Duodenal mucosa (tissue), 2 donors: Measurements from ENCODE around the gene ZFP28.
A peak's percentile ranks its signal among the peaks of the same experiment; 100 is the strongest.

Source experiments
- H3K27ac ChIP-seq: one replicate; pipeline ENCODE4 v1.7.0; 2013; ENCODE audit warnings: low read depth, low read length
- H3K27me3 ChIP-seq, 2 donors: one replicate each; pipeline ENCODE4 v1.7.0; 2013; ENCODE audit warnings: low read length in 2 of 2, control low read depth in 1 of 2; ENCODE audit not compliant: insufficient read depth in 2 of 2, control insufficient read depth in 1 of 2
- H3K36me3 ChIP-seq, 2 donors: one replicate each; pipeline ENCODE4 v1.7.0; 2013; ENCODE audit warnings: low read length in 2 of 2, control low read depth in 1 of 2; ENCODE audit not compliant: insufficient read depth in 2 of 2, control insufficient read depth in 1 of 2
- H3K4me1 ChIP-seq, 2 donors: one replicate each; pipeline ENCODE4 v1.7.0; 2013; ENCODE audit warnings: low read length in 2 of 2, control low read depth in 1 of 2; ENCODE audit not compliant: insufficient read depth in 2 of 2, control insufficient read depth in 1 of 2
- H3K4me3 ChIP-seq, 2 donors: one replicate each; pipeline ENCODE4 v1.7.0; 2013; ENCODE audit warnings: low read length in 2 of 2, low read depth in 1 of 2
- H3K9ac ChIP-seq, 2 donors: one replicate each; pipeline ENCODE4 v1.7.0; 2013; ENCODE audit warnings: low read length in 2 of 2, low read depth in 1 of 2
- H3K9me3 ChIP-seq, 2 donors: one replicate each; pipeline ENCODE4 v1.7.0; 2013; ENCODE audit warnings: low read length in 2 of 2, control low read depth in 1 of 2; ENCODE audit not compliant: control insufficient read depth in 1 of 2

The ZFP28 gene

DNA sequence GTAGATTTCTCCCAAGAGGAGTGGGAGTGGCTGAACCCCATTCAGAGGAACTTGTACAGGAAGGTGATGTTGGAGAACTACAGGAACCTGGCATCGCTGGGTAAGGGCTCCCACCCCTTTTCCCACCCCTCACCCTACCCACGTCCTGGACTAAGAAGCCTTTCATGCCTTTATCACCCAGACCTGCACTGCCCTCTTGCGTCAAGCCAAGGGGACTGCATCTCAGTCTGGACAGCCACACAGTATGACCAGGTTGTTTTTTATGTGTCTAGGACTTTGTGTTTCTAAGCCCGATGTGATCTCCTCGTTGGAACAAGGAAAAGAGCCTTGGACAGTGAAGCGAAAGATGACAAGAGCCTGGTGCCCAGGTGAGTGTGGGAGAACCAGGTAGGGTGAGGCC lies 8.8 kb downstream of the ZFP28 start:
- H3K4me1 ChIP-seq: no peaks in the 10 kb centered on the region
- no peak overlapping the region for H3K9ac ChIP-seq
- H3K9me3 ChIP-seq: peaks cover 72 to 73% of the 10 kb centered on the region in 2 donors
- peaks cover 23 to 36% of the 10 kb centered on the region in 2 donors for H3K36me3 ChIP-seq
- H3K27ac ChIP-seq: no peak overlapping the region
- no peaks in the 10 kb centered on the region for H3K27me3 ChIP-seq
- H3K4me3 ChIP-seq: peak overlapping the region in 1 of 2 donors; percentile 2

DNA sequence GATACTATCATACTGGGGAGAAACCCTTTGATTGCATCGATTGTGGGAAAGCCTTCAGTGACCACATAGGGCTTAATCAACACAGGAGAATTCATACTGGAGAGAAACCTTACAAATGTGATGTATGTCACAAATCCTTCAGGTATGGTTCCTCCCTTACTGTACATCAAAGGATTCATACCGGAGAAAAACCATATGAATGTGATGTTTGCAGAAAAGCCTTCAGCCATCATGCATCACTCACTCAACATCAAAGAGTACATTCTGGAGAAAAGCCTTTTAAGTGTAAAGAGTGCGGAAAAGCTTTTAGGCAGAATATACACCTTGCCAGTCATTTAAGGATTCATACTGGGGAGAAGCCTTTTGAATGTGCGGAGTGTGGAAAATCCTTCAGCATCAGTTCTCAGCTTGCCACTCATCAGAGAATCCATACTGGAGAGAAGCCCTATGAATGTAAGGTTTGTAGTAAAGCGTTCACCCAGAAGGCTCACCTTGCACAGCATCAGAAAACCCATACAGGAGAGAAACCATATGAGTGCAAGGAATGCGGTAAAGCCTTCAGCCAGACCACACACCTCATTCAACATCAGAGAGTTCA lies 15.6 kb downstream of the ZFP28 start:
- Histone ChIP-seq H3K4me3 (peak overlapping the region; percentile 18 to 20), H3K9me3 (peaks cover 76 to 88% of the 10 kb centered on the region in 2 donors), H3K27me3 (no peaks in the 10 kb centered on the region), H3K9ac (no peak overlapping the region), H3K4me1 (no peaks in the 10 kb centered on the region), H3K27ac (no peak overlapping the region), H3K36me3 (peaks cover 26 to 30% of the 10 kb centered on the region in 2 donors)

DNA sequence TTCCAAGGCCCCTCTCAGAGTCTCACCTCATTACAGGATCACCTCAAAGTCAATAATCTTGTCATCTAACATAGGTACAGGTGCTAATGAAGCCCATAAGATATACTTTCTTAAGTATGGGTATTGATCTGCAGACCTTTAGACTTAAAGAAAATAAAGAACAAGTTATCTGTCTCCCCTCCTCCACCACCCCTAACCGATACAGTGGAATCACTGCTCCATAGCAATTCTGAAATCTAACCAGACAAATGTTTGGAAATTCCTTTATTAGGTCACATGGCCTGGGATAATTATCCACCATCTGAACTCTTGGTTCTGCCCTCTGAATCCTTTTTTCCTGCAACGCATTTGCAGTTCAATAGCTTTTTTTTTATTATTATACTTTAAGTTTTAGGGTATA lies 24.0 kb downstream of the ZFP28 start:
- no peaks in the 10 kb centered on the region for H3K36me3 ChIP-seq

GRCh38 chr19:56566904-56567273 lies 28.1 kb downstream of the ZFP28 start:
- peaks cover 23 to 27% of the 10 kb centered on the region in 2 donors for H3K36me3 ChIP-seq
- H3K9me3 ChIP-seq: peaks cover 63 to 84% of the 10 kb centered on the region in 2 donors
- peak overlapping the region; percentile 60 to 64 for H3K9ac ChIP-seq
- no peaks in the 10 kb centered on the region for H3K27me3 ChIP-seq
- peak overlapping the region; percentile 45 for H3K27ac ChIP-seq
- peaks cover 0 to 8% of the 10 kb centered on the region in 2 donors for H3K4me1 ChIP-seq
- peak overlapping the region; percentile 94 to 97 for H3K4me3 ChIP-seq

More for the DNA sequence above, 24.0 kb downstream of the ZFP28 start:
- no peak overlapping the region for H3K27ac ChIP-seq
- H3K4me1 ChIP-seq: peaks cover 0 to 2% of the 10 kb centered on the region in 2 donors
- no peaks in the 10 kb centered on the region for H3K27me3 ChIP-seq
- H3K9ac ChIP-seq: no peak overlapping the region
- no peak overlapping the region for H3K4me3 ChIP-seq
- H3K9me3 ChIP-seq: peaks cover 57 to 82% of the 10 kb centered on the region in 2 donors

GRCh38 chr19:56567274-56568120 lies 28.7 kb downstream of the ZFP28 start, which contains the start of gene ZNF470:
Gene ZNF470, plus strand, starts transcription at chr19:56567468. Its CDS starts 2,844 bp downstream, at chr19:56570312.
- peaks cover 0 to 8% of the 10 kb centered on the region in 2 donors for H3K4me1 ChIP-seq
- H3K27me3 ChIP-seq: no peaks in the 10 kb centered on the region
- H3K9me3 ChIP-seq: peaks cover 61 to 81% of the 10 kb centered on the region in 2 donors
- peaks cover 23 to 27% of the 10 kb centered on the region in 2 donors for H3K36me3 ChIP-seq
- peak within 1 kb of the TSS; percentile 60 to 64 for H3K9ac ChIP-seq
- H3K4me3 ChIP-seq: peak within 1 kb of the TSS; percentile 94 to 97
- H3K27ac ChIP-seq: peak within 1 kb of the TSS; percentile 45

DNA sequence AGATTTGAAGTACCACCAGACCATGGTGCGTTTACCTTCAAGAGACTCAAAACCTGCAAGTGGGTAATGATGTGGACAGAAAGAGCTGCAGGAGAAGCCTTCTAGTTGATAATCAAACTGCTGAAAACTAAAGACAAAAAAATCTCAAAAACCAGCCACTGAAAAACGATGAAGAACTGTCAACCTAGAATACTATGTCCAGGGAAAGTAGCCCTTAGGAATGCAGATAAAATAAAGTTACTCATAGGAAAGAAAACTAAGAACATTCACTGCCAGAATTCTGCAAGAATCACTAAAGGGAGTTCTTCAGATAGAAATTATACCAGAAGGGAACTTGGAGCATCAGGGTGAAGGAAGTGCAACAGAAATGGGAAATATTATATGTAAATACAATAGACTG lies 33.8 kb downstream of the ZFP28 start:
- Histone ChIP-seq H3K27ac (no peak overlapping the region), H3K9me3 (peaks cover 82 to 84% of the 10 kb centered on the region in 2 donors), H3K9ac (no peak overlapping the region), H3K4me3 (no peak overlapping the region), H3K4me1 (peaks cover 0 to 8% of the 10 kb centered on the region in 2 donors), H3K27me3 (no peaks in the 10 kb centered on the region), H3K36me3 (peaks cover 38 to 46% of the 10 kb centered on the region in 2 donors)

- H3K36me3 ChIP-seq: peaks cover 38 to 39% of the 10 kb centered on the region in 2 donors
- H3K4me3 ChIP-seq: peak overlapping the region in 1 of 2 donors; percentile 15
- H3K9ac ChIP-seq: no peak overlapping the region
- no peak overlapping the region for H3K27ac ChIP-seq
- H3K27me3 ChIP-seq: no peaks in the 10 kb centered on the region
- no peaks in the 10 kb centered on the region for H3K4me1 ChIP-seq
- peaks cover 85 to 87% of the 10 kb centered on the region in 2 donors for H3K9me3 ChIP-seq
Measured at GRCh38 chr19:56573914-56574313, 35.2 kb downstream of the ZFP28 start.

DNA sequence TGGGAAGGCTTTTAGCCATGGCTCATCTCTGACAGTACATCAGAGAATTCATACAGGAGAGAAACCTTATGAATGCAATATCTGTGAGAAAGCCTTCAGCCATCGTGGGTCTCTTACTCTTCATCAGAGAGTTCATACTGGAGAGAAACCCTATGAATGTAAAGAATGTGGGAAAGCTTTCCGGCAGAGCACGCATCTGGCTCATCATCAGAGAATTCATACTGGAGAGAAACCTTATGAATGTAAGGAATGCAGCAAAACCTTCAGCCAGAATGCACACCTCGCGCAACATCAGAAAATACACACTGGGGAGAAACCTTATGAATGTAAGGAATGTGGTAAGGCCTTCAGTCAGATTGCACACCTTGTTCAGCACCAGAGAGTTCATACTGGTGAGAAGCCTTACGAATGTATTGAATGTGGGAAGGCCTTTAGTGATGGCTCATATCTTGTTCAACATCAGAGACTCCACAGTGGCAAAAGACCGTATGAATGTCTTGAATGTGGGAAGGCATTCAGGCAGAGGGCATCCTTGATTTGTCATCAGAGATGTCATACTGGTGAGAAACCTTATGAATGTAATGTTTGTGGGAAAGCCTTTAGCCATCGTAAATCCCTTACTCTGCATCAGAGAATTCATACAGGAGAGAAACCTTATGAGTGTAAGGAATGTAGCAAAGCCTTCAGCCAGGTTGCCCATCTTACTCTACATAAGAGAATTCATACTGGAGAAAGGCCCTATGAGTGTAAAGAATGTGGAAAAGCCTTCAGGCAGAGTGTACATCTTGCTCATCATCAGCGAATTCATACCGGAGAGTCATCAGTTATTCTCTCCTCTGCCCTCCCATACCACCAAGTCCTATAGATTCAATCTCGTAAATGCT lies 39.2 kb downstream of the ZFP28 start:
- peak overlapping the region; percentile 3 to 25 for H3K4me3 ChIP-seq
- H3K9me3 ChIP-seq: peaks cover 86 to 93% of the 10 kb centered on the region in 2 donors
- no peak overlapping the region for H3K9ac ChIP-seq
- no peak overlapping the region for H3K27ac ChIP-seq
- peaks cover 15 to 19% of the 10 kb centered on the region in 2 donors for H3K36me3 ChIP-seq
- H3K4me1 ChIP-seq: no peaks in the 10 kb centered on the region
- no peaks in the 10 kb centered on the region for H3K27me3 ChIP-seq

DNA sequence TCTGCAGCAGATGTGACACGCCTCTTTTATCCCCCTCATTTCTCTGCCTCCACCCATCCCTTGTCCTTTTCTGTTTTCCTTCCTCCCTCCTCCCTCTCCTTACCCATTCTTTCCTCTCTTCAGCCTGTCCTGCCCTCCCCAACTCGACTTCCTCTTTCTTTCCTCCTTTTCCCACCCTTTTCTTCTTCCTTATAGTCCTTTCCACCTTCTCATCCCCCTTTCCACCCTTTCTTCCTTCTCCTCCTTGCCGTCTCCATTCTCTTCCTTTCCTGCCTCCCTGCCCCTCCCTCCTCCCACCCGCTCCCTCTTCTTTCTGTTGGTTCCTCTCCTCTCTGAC lies 55.7 kb downstream of the ZFP28 start:
- H3K4me3 ChIP-seq: peak overlapping the region; percentile 86 to 90
- no peak overlapping the region for H3K27ac ChIP-seq
- H3K9me3 ChIP-seq: peaks cover 19 to 26% of the 10 kb centered on the region in 2 donors
- no peaks in the 10 kb centered on the region for H3K27me3 ChIP-seq
- H3K4me1 ChIP-seq: peaks cover 0 to 9% of the 10 kb centered on the region in 2 donors
- peaks cover 0 to 2% of the 10 kb centered on the region in 2 donors for H3K36me3 ChIP-seq
- no peak overlapping the region for H3K9ac ChIP-seq
